ENCODE measurements around the gene CDH4.

Gene CDH4

GRCh38 chr20:61251529-61252393 is at the start of gene CDH4:
Gene CDH4, plus strand, starts transcription at chr20:61252261.
- DNase-seq = peak in 3 of 56 donors; percentile 24 to 40 (median 32)

- DNase-seq = peak in 2 of 56 donors; percentile 4 to 18
These were observed 48.7 kb upstream of the CDH4 start for GRCh38 chr20:61203320-61203719.

- DNase-seq = peak in 9 of 56 donors; percentile 4 to 33 (median 16)
These were observed 47.9 kb upstream of the CDH4 start for GRCh38 chr20:61204206-61204605.

GRCh38 chr20:61205769-61206168 is 46.3 kb upstream of the CDH4 start:
- DNase-seq = no peak

DNA sequence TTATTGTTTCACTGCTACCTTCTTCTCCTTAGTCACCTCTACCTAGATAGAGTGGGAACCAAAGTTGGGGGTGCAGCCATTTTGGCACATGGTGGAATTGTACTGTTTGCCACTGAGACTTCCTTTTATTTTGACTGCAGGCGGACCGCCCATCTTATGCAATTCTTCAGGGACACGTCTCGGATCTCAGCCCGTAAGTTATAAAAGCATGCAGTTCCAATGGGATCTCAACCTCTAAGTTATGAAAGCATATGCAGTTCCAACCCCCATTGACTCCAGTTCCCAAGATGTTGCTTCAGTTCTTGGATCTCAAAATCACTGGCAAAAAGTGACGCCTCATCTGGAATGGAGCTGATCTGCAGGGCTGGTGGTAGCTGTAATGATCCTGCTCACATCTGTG is 41.2 kb upstream of the CDH4 start:
- no peak for DNase-seq

DNA sequence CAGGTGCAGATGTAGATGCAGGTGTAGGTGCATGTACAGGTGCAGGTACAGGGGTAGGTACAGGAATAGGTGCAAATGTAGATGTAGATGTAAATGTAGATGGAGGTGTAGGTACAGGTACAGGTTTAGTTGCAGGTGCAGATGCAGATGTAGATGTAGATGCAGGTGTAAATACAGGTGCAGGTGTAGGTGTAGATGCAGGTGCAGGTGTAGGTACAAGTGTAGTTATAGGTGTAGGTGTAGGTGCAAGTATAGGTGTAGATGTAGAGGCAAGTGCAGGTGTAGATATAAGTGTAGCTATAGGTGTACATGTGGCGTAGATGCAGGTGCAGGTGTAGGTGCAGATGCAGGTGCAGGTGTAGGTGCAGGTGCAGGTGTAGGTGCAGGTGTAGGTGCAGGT is 34.2 kb upstream of the CDH4 start:
- DNase-seq = no peak

DNA sequence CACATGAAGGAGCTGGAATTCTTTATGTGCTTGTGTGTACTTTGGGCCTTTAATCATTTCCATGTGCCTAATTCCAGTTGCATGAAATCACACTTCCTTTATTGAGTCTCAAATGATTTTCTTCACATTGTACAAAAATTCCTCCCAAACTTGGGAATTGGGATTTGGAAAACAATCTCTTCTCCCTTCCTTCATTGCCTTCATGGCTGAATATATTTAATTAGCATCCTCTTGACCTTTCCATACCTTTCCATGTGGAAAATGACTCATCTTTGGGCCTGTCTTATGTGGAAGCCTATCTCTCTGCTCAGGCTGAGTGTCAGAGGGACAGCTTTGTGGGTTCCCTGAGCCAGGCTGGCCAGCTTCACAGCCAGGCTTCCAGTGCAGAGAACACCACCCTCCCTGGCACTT is 33.0 kb upstream of the CDH4 start:
- no peak for DNase-seq

DNA sequence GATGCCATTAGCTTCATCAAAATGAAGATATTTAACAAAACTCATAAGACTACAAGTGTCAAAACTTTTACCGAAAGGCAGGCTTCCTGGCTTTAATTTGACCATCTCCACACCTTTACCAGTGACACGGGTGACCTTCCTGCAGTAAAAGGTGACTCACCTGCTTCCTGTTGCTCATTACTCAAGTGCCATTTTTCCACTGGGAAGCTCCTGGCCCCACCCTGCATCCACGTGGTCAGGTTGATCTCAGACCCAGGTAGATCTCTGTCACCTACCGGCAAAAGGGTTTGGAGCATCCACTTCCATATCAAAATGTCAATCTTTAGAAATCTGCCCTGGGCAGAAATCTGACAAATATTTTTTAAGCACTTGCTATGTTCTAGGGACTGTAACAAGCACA is 31.9 kb upstream of the CDH4 start:
- DNase-seq = no peak

- no peak for DNase-seq
These were observed 31.3 kb upstream of the CDH4 start for GRCh38 chr20:61220626-61221325.

GRCh38 chr20:61222699-61223098 is 29.4 kb upstream of the CDH4 start:
- no peak for DNase-seq

DNA sequence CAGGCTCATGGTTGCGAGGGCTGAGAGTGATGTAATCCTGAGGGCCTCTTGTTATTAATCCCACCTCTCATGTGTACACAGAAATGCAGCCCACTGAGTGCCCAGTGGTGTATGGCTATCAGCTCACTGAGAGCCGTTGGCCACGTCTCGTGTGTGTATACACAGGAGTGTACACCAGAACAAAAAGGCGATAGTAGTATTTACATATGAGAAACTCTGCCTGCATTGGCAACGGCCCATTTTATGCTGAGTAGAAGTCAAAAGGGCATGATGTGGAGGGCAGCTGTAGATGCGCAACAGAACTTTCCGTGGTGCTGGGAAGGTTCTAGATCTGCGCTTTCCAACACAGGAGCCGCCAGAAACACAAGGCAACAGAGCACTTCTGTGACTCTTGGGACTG is 28.9 kb upstream of the CDH4 start:
- no peak for DNase-seq

GRCh38 chr20:61230166-61230565 is 21.9 kb upstream of the CDH4 start:
- DNase-seq = no peak

DNA sequence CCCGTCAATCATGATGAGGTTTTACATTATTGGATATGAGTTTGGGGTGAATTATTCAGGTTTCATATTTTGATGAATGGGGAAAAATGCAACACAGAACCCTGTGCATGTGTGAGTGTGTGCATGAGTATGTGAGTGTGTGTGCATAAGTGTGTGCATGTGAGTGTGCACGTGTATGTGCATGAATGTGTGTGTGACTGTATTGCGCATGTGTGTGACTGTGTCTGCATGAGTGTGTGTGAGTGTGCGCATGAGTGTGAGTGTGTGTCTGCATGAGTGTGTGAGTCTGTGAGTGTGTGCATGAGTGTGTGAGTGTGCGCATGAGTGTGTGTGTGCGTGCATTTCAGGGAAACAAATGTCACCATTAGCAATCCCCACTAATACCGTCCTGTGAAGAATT is 18.5 kb upstream of the CDH4 start:
- no peak for DNase-seq

DNA sequence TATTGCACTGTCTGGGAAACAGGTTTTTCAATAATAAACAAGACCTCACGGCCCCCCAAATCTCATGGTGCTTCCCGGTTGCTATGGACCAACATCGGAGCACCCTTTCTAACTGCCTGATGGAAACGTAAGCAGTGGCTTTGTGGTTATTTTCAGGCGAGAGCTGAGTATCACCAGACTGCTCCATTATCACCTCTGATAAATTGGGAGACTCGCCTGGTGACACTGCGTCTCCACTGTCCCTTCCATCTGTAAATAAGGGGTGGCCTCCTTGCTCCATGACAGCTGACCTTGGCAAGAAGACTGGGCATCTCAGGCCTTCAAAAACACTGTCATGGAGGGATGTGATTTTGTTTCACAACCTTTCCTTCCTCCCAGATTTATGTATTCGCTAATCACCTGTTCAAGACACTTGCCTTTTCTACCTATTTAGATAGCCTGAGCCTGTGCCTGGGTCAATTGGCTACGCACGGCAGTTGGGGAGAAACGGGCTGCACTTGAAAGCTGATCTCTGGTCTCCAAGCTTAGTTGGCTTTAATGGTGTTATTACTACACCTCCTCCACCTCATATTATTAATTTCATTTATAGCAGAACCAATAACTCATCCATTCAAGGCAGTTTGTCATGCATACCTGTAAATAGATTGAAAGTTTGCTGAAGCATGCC is 17.7 kb upstream of the CDH4 start:
- no peak for DNase-seq

- no peak for DNase-seq
These were observed 15.3 kb upstream of the CDH4 start for GRCh38 chr20:61236713-61237112.

- DNase-seq = no peak
These were observed 13.2 kb upstream of the CDH4 start for GRCh38 chr20:61238813-61239212.

DNA sequence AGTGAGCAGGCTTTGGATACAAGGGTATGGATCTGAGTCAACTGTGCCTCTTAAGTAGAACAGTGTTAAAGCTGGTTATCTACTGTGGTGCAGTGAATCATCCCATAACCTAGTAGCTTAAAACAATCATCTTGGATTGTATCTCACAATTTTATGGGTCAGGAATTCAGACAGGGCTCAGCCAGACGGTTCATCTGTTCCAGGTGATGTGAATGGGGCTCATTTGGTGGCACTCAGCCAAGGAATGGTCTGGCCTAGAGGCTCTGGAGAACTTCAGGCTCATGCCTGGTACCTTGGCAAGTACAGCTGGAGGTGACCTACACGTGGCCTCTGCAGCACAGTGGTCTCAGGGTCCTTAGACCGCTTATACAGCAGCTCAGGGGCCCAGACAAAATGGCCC is 11.2 kb upstream of the CDH4 start:
- DNase-seq = no peak

DNA sequence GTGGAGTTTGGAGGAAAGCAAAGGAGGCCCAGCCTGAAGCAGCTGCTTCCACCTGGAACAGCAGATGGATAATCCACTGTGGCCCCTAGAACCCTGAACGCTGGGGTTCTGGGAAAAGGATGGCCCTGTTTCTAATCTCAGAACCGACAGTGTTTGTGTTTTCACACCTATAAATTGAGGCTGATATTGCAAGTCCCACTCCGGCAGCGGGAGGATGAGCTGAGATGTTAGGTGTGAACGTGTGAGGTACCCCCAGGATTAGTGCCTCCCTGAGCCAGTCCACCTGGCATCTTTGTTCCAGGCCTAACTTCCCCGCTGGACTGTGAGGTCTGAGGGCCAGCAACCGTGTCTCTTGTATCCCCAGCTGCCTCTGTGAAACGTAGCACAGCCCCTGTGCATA is 7.8 kb upstream of the CDH4 start:
- no peak for DNase-seq

GRCh38 chr20:61246269-61246668 is 5.8 kb upstream of the CDH4 start:
- DNase-seq = no peak

DNA sequence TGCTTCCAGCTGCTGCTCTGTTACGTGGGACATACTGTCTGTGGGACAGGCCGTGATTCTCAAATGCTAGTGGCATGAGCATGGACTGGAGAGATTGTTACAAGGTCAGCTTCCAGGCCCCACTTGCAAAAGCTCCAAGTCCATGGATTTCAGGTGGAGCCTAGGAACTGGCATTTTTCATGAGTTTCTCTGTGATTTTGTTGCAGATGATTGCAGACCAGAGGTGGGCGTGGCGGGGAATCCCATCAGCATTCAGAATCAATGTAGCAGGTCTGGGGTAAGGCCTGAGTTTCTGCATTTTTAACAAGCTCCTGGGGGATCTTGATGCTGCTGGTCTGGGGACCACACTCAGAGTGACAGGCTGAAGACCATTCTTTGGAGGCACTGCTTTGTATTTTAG is 2.4 kb upstream of the CDH4 start:
- no peak for DNase-seq

DNA sequence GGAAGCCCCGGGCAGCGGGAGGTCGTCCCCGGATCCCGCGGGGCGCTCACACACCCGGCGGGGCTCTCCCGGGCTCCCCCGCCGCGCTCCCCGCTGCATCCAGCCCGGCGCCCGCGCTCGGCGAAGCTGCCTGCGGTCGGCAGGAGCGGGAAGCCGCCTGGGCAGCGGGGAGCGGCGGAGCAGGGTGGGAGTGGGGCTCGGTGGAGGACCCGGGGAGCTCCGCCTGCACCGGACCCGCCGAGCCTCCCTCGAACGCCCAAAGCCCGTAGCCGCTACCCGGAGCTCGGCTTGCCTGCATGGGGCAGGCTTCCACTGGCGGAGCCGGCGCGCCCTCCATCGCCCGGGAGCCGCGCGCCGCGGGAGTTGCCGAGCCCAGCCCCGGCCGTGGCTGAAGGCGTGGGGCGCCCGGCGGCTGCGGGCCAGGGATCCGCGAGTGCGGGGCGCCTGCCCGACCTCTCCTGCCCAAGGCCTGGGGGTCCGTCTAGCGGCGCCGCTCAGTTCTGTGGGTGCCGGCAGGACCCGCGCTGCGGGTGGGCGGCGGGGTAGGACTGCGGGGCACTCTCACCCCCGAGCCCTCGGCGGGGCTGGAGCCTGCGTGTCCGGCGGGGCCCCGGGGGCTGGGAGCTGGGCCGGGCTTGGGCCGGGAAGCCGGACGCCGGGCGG is 671 bp downstream of the CDH4 start:
- peak in 7 of 56 donors; percentile 15 to 52 (median 26) for DNase-seq

GRCh38 chr20:61253264-61253639 is 1.2 kb downstream of the CDH4 start:
- DNase-seq = peak in 13 of 56 donors; percentile 19 to 60 (median 28)

All from amygdala (tissue), 56 donors.